OCI-LY3 (cell line): ENCODE results near the gene PLA2G4A.

ENCODE experiments used
- H2AFZ ChIP-seq: fragments of 200-600, 300-600 bp; shearing (Covaris generic); 2 replicates; pipeline ENCODE4 v1.6.0; 2014; ENCODE audit warnings: antibody characterized with exemption, low read depth, low read length
- H3K27ac ChIP-seq: fragments of 200-600, 300-600 bp; sonication (generic); 2 replicates; pipeline ENCODE4 v1.5.1; 2014; ENCODE audit warnings: mild to moderate bottlenecking, low read length, moderate library complexity, mixed read lengths
- H3K27me3 ChIP-seq: fragments of 200-600, 300-600 bp; sonication (generic); 2 replicates; pipeline ENCODE4 v1.6.1; 2014; ENCODE audit warnings: low read depth, low read length, mixed read lengths
- H3K36me3 ChIP-seq: fragments of 200-600, 300-600 bp; sonication (generic); replicated peaks from 2 replicates; pipeline ENCODE3; 2014; ENCODE audit warnings: low read depth, low read length, mixed read lengths
- H3K4me1 ChIP-seq: fragments of 300-600, 200-600 bp; sonication (generic); 2 replicates; pipeline ENCODE4 v1.6.1; 2014; ENCODE audit warnings: low read length, mixed read lengths
- H3K4me2 ChIP-seq: fragments of 200-600, 300-600 bp; sonication (generic); 2 replicates; pipeline ENCODE4 v1.6.1; 2014; ENCODE audit warnings: low read length, mixed read lengths
- H3K4me3 ChIP-seq: fragments of 300-600, 200-600 bp; sonication (generic); 2 replicates; pipeline ENCODE4 v1.5.1; 2014; ENCODE audit warnings: antibody characterized with exemption, mild to moderate bottlenecking, low read length, moderate library complexity
- H3K79me2 ChIP-seq: fragments of 300-600, 200-600 bp; shearing (Covaris generic); 2 replicates; pipeline ENCODE4 v1.6.1; 2014; ENCODE audit warnings: mild to moderate bottlenecking, low read length, mixed read lengths
- H3K9ac ChIP-seq: fragments of 300-600, 200-600 bp; shearing (Covaris generic); 2 replicates; pipeline ENCODE4 v1.6.0; 2014; ENCODE audit warnings: mild to moderate bottlenecking, low read length, moderate library complexity
- H3K9me3 ChIP-seq: fragments of 200-600, 300-600 bp; shearing (Covaris generic); 2 replicates; pipeline ENCODE4 v1.6.1; 2014; ENCODE audit warnings: low read length, mixed read lengths; ENCODE audit not compliant: insufficient read depth
- H4K20me1 ChIP-seq: fragments of 200-600, 300-600 bp; sonication (generic); 2 replicates; pipeline ENCODE4 v1.6.1; 2016; ENCODE audit warnings: low read length, mixed read lengths; ENCODE audit not compliant: insufficient read depth
- EZH2phosphoT487 ChIP-seq: fragments of 200-600 bp; shearing (Covaris generic); IDR thresholded peaks from 2 replicates; pipeline ENCODE4 v1.6.1; 2018; ENCODE audit warnings: antibody characterized with exemption, mixed run types, low read depth
- TF ChIP-seq, protein P1 (sequence below): fragments of 200-600, 300-600 bp; sonication (generic); IDR thresholded peaks from 2 replicates; pipeline ENCODE4 v1.5.1; 2014; ENCODE audit warnings: antibody characterized with exemption, low read length, low read depth

PLA2G4A gene

DNA sequence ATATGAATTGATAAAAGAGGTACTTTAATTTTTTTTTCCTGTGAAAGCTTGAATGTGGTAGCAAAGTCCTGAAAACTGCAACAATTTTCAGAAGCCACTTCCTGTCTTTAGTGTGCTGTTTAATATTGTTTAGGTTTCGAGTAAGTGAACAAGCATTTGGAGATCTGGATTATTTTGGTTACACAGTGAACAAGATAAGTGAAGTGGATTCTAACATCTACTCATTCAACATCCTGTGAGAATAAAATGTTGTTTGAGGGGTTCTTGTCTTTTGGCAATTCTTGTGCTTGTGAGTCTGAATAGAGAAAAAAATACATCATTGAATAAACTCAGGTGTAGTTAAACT is 35.2 kb upstream of the PLA2G4A start:
- Histone ChIP-seq H3K27ac (no peak overlapping the region), H3K9me3 (peaks cover 8% of the 10 kb centered on the region; the same call in 1 of the 2 replicates), H3K27me3 (no peaks in the 10 kb centered on the region), H3K4me3 (no peak overlapping the region), H3K4me1 (peaks cover 6% of the 10 kb centered on the region), H3K9ac (no peak overlapping the region), H3K36me3 (no peaks in the 10 kb centered on the region), H2AFZ (no peak overlapping the region), H3K4me2 (no peak overlapping the region), H3K79me2 (no peaks in the 10 kb centered on the region), H4K20me1 (no peaks in the 10 kb centered on the region)
- TF ChIP-seq, protein P1, sequence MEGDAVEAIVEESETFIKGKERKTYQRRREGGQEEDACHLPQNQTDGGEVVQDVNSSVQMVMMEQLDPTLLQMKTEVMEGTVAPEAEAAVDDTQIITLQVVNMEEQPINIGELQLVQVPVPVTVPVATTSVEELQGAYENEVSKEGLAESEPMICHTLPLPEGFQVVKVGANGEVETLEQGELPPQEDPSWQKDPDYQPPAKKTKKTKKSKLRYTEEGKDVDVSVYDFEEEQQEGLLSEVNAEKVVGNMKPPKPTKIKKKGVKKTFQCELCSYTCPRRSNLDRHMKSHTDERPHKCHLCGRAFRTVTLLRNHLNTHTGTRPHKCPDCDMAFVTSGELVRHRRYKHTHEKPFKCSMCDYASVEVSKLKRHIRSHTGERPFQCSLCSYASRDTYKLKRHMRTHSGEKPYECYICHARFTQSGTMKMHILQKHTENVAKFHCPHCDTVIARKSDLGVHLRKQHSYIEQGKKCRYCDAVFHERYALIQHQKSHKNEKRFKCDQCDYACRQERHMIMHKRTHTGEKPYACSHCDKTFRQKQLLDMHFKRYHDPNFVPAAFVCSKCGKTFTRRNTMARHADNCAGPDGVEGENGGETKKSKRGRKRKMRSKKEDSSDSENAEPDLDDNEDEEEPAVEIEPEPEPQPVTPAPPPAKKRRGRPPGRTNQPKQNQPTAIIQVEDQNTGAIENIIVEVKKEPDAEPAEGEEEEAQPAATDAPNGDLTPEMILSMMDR = no peak
- no peak for TF ChIP-seq EZH2phosphoT487

GRCh38 chr1:186798960-186799688 is 29.6 kb upstream of the PLA2G4A start:
- no peak for TF ChIP-seq EZH2phosphoT487
- TF ChIP-seq, protein P1 = no peak
- H2AFZ ChIP-seq = no peak overlapping the region
- H3K27ac ChIP-seq = peak overlapping the region; percentile 44
- no peak overlapping the region for H3K4me3 ChIP-seq
- H3K4me1 ChIP-seq = peaks cover 23% of the 10 kb centered on the region
- no peaks in the 10 kb centered on the region for H4K20me1 ChIP-seq
- no peaks in the 10 kb centered on the region for H3K36me3 ChIP-seq
- H3K27me3 ChIP-seq = no peaks in the 10 kb centered on the region
- no peak overlapping the region for H3K9ac ChIP-seq
- H3K4me2 ChIP-seq = peak overlapping the region; percentile 12; the same call in 1 of the 2 replicates
- H3K9me3 ChIP-seq = 0 out of 2 replicates have a peak, but pooled peaks cover 3% of the 10 kb centered on the region
- no peaks in the 10 kb centered on the region for H3K79me2 ChIP-seq

GRCh38 chr1:186799689-186800054 is 29.1 kb upstream of the PLA2G4A start:
- Histone ChIP-seq H3K4me2 (peak overlapping the region; percentile 12), H3K79me2 (no peaks in the 10 kb centered on the region), H4K20me1 (no peaks in the 10 kb centered on the region), H2AFZ (no peak overlapping the region), H3K27me3 (no peaks in the 10 kb centered on the region), H3K9ac (no peak overlapping the region), H3K36me3 (no peaks in the 10 kb centered on the region), H3K9me3 (0 out of 2 replicates have a peak, but pooled peaks cover 3% of the 10 kb centered on the region), H3K4me3 (no peak overlapping the region), H3K27ac (peak overlapping the region; percentile 44), H3K4me1 (peaks cover 23% of the 10 kb centered on the region)
- no peak for TF ChIP-seq EZH2phosphoT487
- TF ChIP-seq, protein P1 = no peak

- 0 out of 2 replicates have a peak, but pooled peaks cover under 1% of the 10 kb centered on the region for H3K9me3 ChIP-seq
- H3K36me3 ChIP-seq = no peaks in the 10 kb centered on the region
- no peak overlapping the region for H3K9ac ChIP-seq
- TF ChIP-seq, protein P1 = no peak
- TF ChIP-seq EZH2phosphoT487 = no peak
- peaks cover 25% of the 10 kb centered on the region for H3K4me1 ChIP-seq
- H3K79me2 ChIP-seq = no peaks in the 10 kb centered on the region
- H2AFZ ChIP-seq = no peak overlapping the region
- H3K27me3 ChIP-seq = no peaks in the 10 kb centered on the region
- no peak overlapping the region for H3K4me3 ChIP-seq
- H4K20me1 ChIP-seq = no peaks in the 10 kb centered on the region
- no peak overlapping the region for H3K27ac ChIP-seq
- H3K4me2 ChIP-seq = no peak overlapping the region
Observed at GRCh38 chr1:186802388-186802787, 26.4 kb upstream of the PLA2G4A start.
